Tibial nerve (tissue), 4 donors: Measurements from ENCODE around the gene CELF1. TPM values are rescaled to one million over a fixed set of nuclear protein-coding genes. Genes with fewer than 3 reads are reported as not detected.

ENCODE experiments used
- DNase-seq, 2 donors: peaks; one replicate each; pipeline ENCODE4 v3.0.0-alpha.2; 2019; ENCODE audit warnings: low spot score in 2 of 2
- H3K27ac ChIP-seq, 4 donors: fragments of 200-600 bp; sonication (generic) in 3 of 4; one replicate each; pipeline ENCODE4 v1.5.1; 2017 to 2019; ENCODE audit warnings: mild to moderate bottlenecking in 1 of 4
- H3K27me3 ChIP-seq, 2 donors: fragments of 200-600 bp; sonication (generic) in 1 of 2; one replicate each; pipeline versions ENCODE4 v1.5.1 to v1.6.0; 2017 to 2019
- H3K36me3 ChIP-seq, 3 donors: fragments of 200-600 bp; sonication (generic); one replicate each; pipeline ENCODE4 v1.5.1; 2018 to 2019
- H3K4me1 ChIP-seq, 4 donors: fragments of 200-600 bp; sonication (generic) in 3 of 4; one replicate each; pipeline ENCODE4 v1.5.1; 2017 to 2019
- H3K4me3 ChIP-seq, 4 donors: fragments of 200-600 bp; sonication (generic) in 3 of 4; one replicate each; pipeline ENCODE4 v1.5.1; 2017 to 2019; ENCODE audit warnings: mild to moderate bottlenecking in 1 of 4, moderate library complexity in 1 of 4
- H3K9me3 ChIP-seq, 4 donors: fragments of 200-600 bp; sonication (generic) in 3 of 4; one replicate each; pipeline ENCODE4 v1.5.1; 2017 to 2019
- CTCF ChIP-seq, 5 experiments: fragments of 200-600 bp in 3 of 5; fragments of 450-650 bp in 2 of 5; sonication (generic) in 3 of 5; IDR thresholded peaks; one replicate each; pipeline ENCODE4 v1.5.1; 2016 to 2019; ENCODE audit warnings: antibody characterized with exemption in 5 of 5, mild to moderate bottlenecking in 3 of 5, moderate library complexity in 2 of 5
- EP300 ChIP-seq, 2 donors: sonication (generic); formaldehyde crosslinking; IDR thresholded peaks; one replicate each; pipeline ENCODE4 v1.6.1; 2017; ENCODE audit warnings: antibody characterized with exemption in 2 of 2, mild to moderate bottlenecking in 1 of 2
- POLR2A ChIP-seq, 2 donors: fragments of 450-650 bp; IDR thresholded peaks; one replicate each; pipeline ENCODE4 v1.6.1; 2017; ENCODE audit warnings: antibody characterized with exemption in 2 of 2, mild to moderate bottlenecking in 2 of 2, moderate library complexity in 2 of 2
- WGBS, 2 donors: methylation state at CpG; one replicate each; pipeline ENCODE4 v1.1.5; 2018; 5-methylcytosine and 5-hydroxymethylcytosine counted together
- total RNA-seq, 4 donors: library from RNA; depleted of rRNA; stranded (reverse); fragments of >200 nt; gene quantifications; one replicate each; pipeline ENCODE4 v1.1.0, GENCODE V29; 2016

The CELF1 gene
- total RNA-seq, 4 donors from 2014 or later, result 70.3 to 144 (median 127) TPM

GRCh38 chr11:47512701-47513100 is 40.2 kb downstream of the CELF1 start:
- H3K36me3 ChIP-seq, result no peaks in the 10 kb centered on the region
- no peak for TF ChIP-seq CTCF (IDR thresholded peaks at IDR 0.05)
- TF ChIP-seq POLR2A (IDR thresholded peaks at IDR 0.05), result no peak
- no peak for TF ChIP-seq EP300 (IDR thresholded peaks at IDR 0.05)
- 45 to 49% methylated on average over 2 of the region's 2 CpGs for WGBS, 2 donors
- no peak overlapping the region for H3K4me3 ChIP-seq
- no peaks in the 10 kb centered on the region for H3K9me3 ChIP-seq
- H3K27ac ChIP-seq, result peak overlapping the region in 2 of 4 donors; percentile 35 to 71
- peaks cover 3 to 96% (median 61%) of the 10 kb centered on the region in 4 donors for H3K4me1 ChIP-seq
- H3K27me3 ChIP-seq, result no peaks in the 10 kb centered on the region
- DNase-seq, result no peak

- DNase-seq, result no peak
- peak overlapping the region in 1 of 4 donors; percentile 71 for H3K27ac ChIP-seq
- H3K36me3 ChIP-seq, result no peaks in the 10 kb centered on the region
- H3K4me3 ChIP-seq, result no peak overlapping the region
- H3K4me1 ChIP-seq, result peaks cover 3 to 98% (median 63%) of the 10 kb centered on the region in 4 donors
- no peak for TF ChIP-seq POLR2A (IDR thresholded peaks at IDR 0.05)
- no peak for TF ChIP-seq EP300 (IDR thresholded peaks at IDR 0.05)
- TF ChIP-seq CTCF (IDR thresholded peaks at IDR 0.05), result no peak
- no peaks in the 10 kb centered on the region for H3K9me3 ChIP-seq
- H3K27me3 ChIP-seq, result no peaks in the 10 kb centered on the region
- 64 to 77% methylated on average over 7 of the region's 7 CpGs for WGBS, 2 donors
Measured at GRCh38 chr11:47511917-47512316, 41.0 kb downstream of the CELF1 start.

GRCh38 chr11:47510209-47510608 is 42.7 kb downstream of the CELF1 start:
- peak overlapping the region in 1 of 4 donors; percentile 71 for H3K27ac ChIP-seq
- WGBS, 2 donors, result 93% methylated on average over 7 of the region's 7 CpGs
- H3K9me3 ChIP-seq, result no peaks in the 10 kb centered on the region
- H3K4me3 ChIP-seq, result no peak overlapping the region
- H3K27me3 ChIP-seq, result no peaks in the 10 kb centered on the region
- TF ChIP-seq EP300 (IDR thresholded peaks at IDR 0.05) (no peak), POLR2A (IDR thresholded peaks at IDR 0.05) (no peak), CTCF (IDR thresholded peaks at IDR 0.05) (no peak)
- peaks cover 0 to 94% (median 57%) of the 10 kb centered on the region in 4 donors for H3K4me1 ChIP-seq
- no peak for DNase-seq
- H3K36me3 ChIP-seq, result no peaks in the 10 kb centered on the region

DNA sequence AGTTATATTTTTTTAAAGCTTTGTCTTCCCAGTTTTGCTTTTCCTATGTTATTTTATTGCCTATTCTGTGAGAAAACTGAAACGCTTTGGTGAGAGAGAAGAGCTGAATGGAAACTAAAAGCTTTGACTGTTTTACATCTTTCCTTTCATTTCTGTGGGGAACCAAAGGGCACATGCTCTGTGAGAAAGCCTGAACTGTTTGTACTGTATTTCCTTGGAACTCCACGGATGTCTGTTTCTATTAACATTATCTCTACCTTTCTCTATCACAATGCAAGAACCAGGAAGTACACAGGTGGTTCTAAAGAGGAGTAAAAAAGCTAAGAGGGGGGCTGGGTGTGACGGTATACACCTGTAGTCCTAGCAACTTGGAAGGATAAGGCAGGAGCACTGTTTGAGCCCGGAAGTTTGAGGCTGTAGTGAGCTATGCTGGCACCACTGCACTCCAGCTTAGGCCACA is 43.8 kb downstream of the CELF1 start:
- H3K9me3 ChIP-seq, result no peaks in the 10 kb centered on the region
- H3K27ac ChIP-seq, result peak overlapping the region in 2 of 4 donors; percentile 33 to 71
- H3K27me3 ChIP-seq, result no peaks in the 10 kb centered on the region
- no peak for DNase-seq
- no peaks in the 10 kb centered on the region for H3K36me3 ChIP-seq
- no peak overlapping the region for H3K4me3 ChIP-seq
- 33 to 41% methylated on average over 4 of the region's 4 CpGs for WGBS, 2 donors
- peaks cover 0 to 87% (median 46%) of the 10 kb centered on the region in 4 donors for H3K4me1 ChIP-seq
- no peak for TF ChIP-seq CTCF (IDR thresholded peaks at IDR 0.05)
- TF ChIP-seq EP300 (IDR thresholded peaks at IDR 0.05), result no peak
- TF ChIP-seq POLR2A (IDR thresholded peaks at IDR 0.05), result no peak

- H3K4me1 ChIP-seq, result peaks cover 0 to 86% (median 43%) of the 10 kb centered on the region in 4 donors
- H3K27ac ChIP-seq, result peak overlapping the region in 2 of 4 donors; percentile 49 to 71
Measured at GRCh38 chr11:47508240-47508957, 44.5 kb downstream of the CELF1 start.

More at GRCh38 chr11:47508240-47508957, 44.5 kb downstream of the CELF1 start:
- no peak for DNase-seq
- Histone ChIP-seq H3K9me3 (no peaks in the 10 kb centered on the region), H3K4me3 (no peak overlapping the region), H3K36me3 (no peaks in the 10 kb centered on the region), H3K27me3 (no peaks in the 10 kb centered on the region)
- WGBS, 2 donors, result 83 to 92% methylated on average over 8 of the region's 8 CpGs
- TF ChIP-seq CTCF (IDR thresholded peaks at IDR 0.05), result no peak
- TF ChIP-seq POLR2A (IDR thresholded peaks at IDR 0.05), result no peak
- TF ChIP-seq EP300 (IDR thresholded peaks at IDR 0.05), result no peak
